ENCODE data around the gene SCN2B. TPM values are rescaled to one million over a fixed set of nuclear protein-coding genes. Genes with fewer than 3 reads are reported as not detected.

The SCN2B gene
- total RNA-seq, 2 donors from 2014 or later, result 0.07 TPM; not detected in 1

DNA sequence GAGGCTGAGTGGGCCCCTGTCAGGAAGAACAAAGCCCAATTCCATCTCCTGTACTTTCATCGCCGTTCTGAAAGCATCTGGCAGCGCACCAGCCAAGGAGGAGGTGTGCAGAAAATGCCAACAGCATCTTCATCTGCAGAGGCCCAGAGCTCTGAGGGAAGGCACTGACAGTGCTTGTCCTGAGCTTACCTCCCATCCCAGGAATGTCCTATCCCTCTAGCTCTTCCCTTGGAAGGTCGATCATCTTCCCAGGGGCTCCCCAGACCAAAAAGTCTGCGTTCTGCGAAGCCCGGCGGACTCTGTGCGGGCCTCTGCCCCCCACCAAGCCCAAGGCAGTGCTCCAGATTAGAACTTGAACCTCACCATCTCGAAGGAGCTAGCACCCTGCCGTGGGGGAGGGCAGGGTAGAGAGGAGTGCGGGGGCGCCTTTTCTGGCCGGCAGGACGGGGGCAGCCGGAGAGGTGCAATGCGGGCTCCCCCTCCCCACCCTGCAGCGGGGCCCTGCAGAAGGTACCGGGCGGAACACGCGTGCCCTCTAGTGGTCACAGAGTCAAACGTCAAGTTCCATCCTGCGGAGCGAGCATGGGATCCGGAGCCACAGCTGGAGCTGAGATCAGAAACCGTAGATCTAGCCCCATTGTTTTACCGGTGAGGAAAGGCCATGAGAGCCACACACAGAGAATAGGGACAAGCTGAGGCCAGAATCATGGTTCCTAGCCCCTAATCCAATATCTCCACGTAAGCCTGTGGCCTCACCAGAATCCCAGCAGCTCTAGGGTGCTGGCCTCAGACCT, 5.0 kb downstream of the SCN2B start:
- peak; percentile 88 for TF ChIP-seq CTCF (IDR thresholded peaks at IDR 0.05)
- Histone ChIP-seq H3K4me3 (no peak overlapping the region), H3K27me3 (replicated peaks; ENCODE audit: insufficient read depth) (no peaks in the 10 kb centered on the region), H3K9me3 (no peaks in the 10 kb centered on the region), H3K27ac (no peak overlapping the region), H3K4me1 (ENCODE audit: control insufficient read depth in 1 of 2, low read depth in 2 of 2) (peaks cover 0 to 7% of the 10 kb centered on the region in 2 donors), H3K36me3 (no peaks in the 10 kb centered on the region)
- ATAC-seq (ENCODE audit: insufficient number of reproducible peaks, low FRiP score, low read depth) (no peak), DNase-seq (ENCODE audit: low spot score) (no peak)

DNA sequence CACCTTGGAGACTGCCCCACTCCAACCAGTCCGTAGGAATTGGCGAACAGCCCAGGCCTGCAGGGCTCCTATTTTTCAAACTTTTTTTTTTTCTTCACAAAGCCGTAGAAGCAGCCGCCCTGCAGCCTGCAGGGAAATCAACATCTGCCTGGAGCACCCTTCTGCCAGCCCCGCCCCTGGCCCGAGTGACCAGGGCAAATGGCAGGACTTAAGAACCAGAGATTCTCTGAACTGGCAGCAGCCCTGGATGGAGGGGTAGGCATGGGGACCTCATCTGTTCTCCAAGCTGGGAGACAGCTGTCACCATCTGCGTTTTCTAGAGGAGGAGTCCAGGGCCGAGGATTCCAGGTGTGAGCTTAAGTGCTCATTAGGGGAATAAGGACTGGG, 5.6 kb downstream of the SCN2B start:
- no peaks in the 10 kb centered on the region for H3K9me3 ChIP-seq
- H3K36me3 ChIP-seq, result no peaks in the 10 kb centered on the region

DNA sequence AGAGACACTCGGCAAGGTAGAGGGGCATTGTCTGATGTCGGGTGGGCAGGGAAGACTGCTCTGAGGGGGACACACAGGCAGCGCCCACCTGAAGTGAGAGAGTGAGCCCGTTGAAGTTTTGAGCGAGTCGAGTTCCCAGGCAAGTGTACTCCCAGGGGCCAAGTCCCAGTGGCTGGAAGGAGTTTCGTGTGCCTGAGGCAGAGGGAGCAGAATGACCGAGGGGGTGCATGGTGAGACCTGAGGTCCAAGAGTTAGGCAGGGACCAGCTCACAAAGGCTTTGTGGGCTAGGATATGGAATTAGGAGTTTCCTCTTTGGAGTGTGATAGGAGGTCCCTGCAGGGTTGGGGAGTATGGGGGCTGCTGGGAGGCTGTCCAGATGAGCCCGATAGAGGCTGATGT, 6.2 kb downstream of the SCN2B start:
- H3K4me1 ChIP-seq (ENCODE audit: control insufficient read depth in 1 of 2, low read depth in 2 of 2), result peaks cover 0 to 7% of the 10 kb centered on the region in 2 donors
- H3K27me3 ChIP-seq (replicated peaks; ENCODE audit: insufficient read depth), result no peaks in the 10 kb centered on the region
- no peak overlapping the region for H3K27ac ChIP-seq
- no peaks in the 10 kb centered on the region for H3K36me3 ChIP-seq
- no peak overlapping the region for H3K4me3 ChIP-seq
- DNase-seq (ENCODE audit: low spot score), result no peak
- no peaks in the 10 kb centered on the region for H3K9me3 ChIP-seq
- TF ChIP-seq CTCF (IDR thresholded peaks at IDR 0.05), result no peak
- no peak for ATAC-seq (ENCODE audit: insufficient number of reproducible peaks, low FRiP score, low read depth)

More for the DNA sequence above, 5.6 kb downstream of the SCN2B start:
- H3K27ac ChIP-seq, result no peak overlapping the region
- H3K27me3 ChIP-seq (replicated peaks; ENCODE audit: insufficient read depth), result no peaks in the 10 kb centered on the region
- no peak overlapping the region for H3K4me3 ChIP-seq
- no peak for TF ChIP-seq CTCF (IDR thresholded peaks at IDR 0.05)
- ATAC-seq (ENCODE audit: insufficient number of reproducible peaks, low FRiP score, low read depth), result no peak
- peaks cover 0 to 7% of the 10 kb centered on the region in 2 donors for H3K4me1 ChIP-seq (ENCODE audit: control insufficient read depth in 1 of 2, low read depth in 2 of 2)
- DNase-seq (ENCODE audit: low spot score), result no peak

DNA sequence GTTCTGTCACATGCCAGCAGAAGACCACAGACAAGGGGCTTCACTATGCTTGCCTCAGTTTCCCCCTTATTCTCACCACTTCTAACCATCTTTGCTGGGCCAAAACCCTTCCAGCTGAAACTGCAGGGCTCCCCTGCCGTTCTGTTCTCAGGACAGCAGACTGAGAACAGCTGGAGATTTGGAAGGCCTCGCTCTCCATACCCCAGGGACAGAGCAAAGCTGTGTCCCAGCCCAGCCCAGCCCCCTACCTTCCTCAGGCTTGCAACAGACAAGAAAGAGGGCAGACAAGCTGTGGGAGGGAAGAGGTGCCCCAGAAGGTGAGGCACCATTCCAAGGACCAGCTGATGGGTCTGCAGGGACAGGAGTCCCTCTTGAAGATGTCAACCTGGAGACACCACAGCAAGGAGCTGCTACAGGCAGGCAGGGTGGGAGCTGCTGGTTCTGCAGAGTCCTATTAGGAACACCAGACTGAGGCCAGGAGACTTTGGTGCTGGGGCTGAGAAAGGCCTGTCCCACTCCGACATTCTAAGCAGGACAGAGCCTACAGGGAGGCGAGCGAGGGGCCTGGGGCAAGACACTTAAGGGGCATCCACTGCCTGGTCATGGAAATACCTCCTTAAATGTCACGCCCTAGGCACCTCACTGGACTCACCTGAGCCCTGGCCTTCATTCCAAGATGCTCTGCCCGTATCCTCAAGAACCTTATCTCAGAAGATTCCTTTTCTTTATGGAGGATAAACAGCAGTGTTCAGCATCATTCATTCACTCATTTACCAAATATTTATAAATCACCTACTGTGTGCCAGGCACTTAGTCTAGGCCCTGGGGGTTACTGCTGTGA, 6.9 kb downstream of the SCN2B start:
- TF ChIP-seq CTCF (IDR thresholded peaks at IDR 0.05), result no peak
- ATAC-seq (ENCODE audit: insufficient number of reproducible peaks, low FRiP score, low read depth), result no peak

GRCh38 chr11:118168751-118169150, 7.7 kb downstream of the SCN2B start:
- DNase-seq (ENCODE audit: low spot score) (no peak), ATAC-seq (ENCODE audit: insufficient number of reproducible peaks, low FRiP score, low read depth) (no peak)
- no peaks in the 10 kb centered on the region for H3K27me3 ChIP-seq (replicated peaks; ENCODE audit: insufficient read depth)
- H3K27ac ChIP-seq, result no peak overlapping the region
- H3K36me3 ChIP-seq, result no peaks in the 10 kb centered on the region
- H3K4me1 ChIP-seq (ENCODE audit: control insufficient read depth in 1 of 2, low read depth in 2 of 2), result peaks cover 0 to 7% of the 10 kb centered on the region in 2 donors
- TF ChIP-seq CTCF (IDR thresholded peaks at IDR 0.05), result no peak
- no peak overlapping the region for H3K4me3 ChIP-seq
- H3K9me3 ChIP-seq, result no peaks in the 10 kb centered on the region

More for the DNA sequence above, 6.9 kb downstream of the SCN2B start:
- DNase-seq (ENCODE audit: low spot score), result no peak
- Histone ChIP-seq H3K27me3 (replicated peaks; ENCODE audit: insufficient read depth) (no peaks in the 10 kb centered on the region), H3K36me3 (no peaks in the 10 kb centered on the region), H3K9me3 (no peaks in the 10 kb centered on the region), H3K27ac (no peak overlapping the region), H3K4me3 (no peak overlapping the region), H3K4me1 (ENCODE audit: control insufficient read depth in 1 of 2, low read depth in 2 of 2) (peaks cover 0 to 7% of the 10 kb centered on the region in 2 donors)
